Endothelial cell of umbilical vein (primary cell): Measurements from ENCODE around the gene TPD52L2. TPM values are rescaled to one million over a fixed set of nuclear protein-coding genes. Genes with fewer than 3 reads are reported as not detected.

Experiments used
- BruUV-seq: library from RNA; stranded (reverse); fragments of 400-500 nt; replicated peaks from 2 replicates; lab custom pipeline; 2021; lab: Mats Ljungman, UMichigan
- CTCF ChIA-PET: fragments of 300-600, 350-600 bp; sonication (Branson Sonifier 250); formaldehyde crosslinking; loops from one replicate; lab custom pipeline; 2021; ENCODE audit warnings: antibody characterized with exemption, inconsistent platforms; lab: Charles Lee
- POLR2A ChIA-PET: fragments of 300-600, 350-600 bp; sonication (Branson Sonifier 250); formaldehyde crosslinking; loops from one replicate; lab custom pipeline; 2021; ENCODE audit warnings: antibody characterized with exemption, inconsistent platforms; lab: Charles Lee
- DNase-seq: peaks from one replicate; pipeline ENCODE4 v3.0.0-alpha.2; 2011; ENCODE audit warnings: low read depth, low spot score
- FAIRE-seq: peaks from 2 replicates; lab custom pipeline; 2011; peaks lifted over from hg19 to GRCh38; lab: Jason Lieb, UNC
- H2AFZ ChIP-seq: 2 replicates; pipeline ENCODE4 v1.6.0; 2012; ENCODE audit warnings: low read depth, low read length, control low read depth, inconsistent platforms
- H3K27ac ChIP-seq: 2 replicates; pipeline ENCODE4 v1.5.1; 2011; ENCODE audit warnings: low read depth, mild to moderate bottlenecking, control low read depth, low read length, moderate library complexity; ENCODE audit not compliant: insufficient read depth
- H3K27me3 ChIP-seq, 2 experiments: 2 replicates each; pipeline versions ENCODE4 v1.6.0 to v1.6.1; 2011; ENCODE audit warnings: low read length in 2 of 2, mixed read lengths in 1 of 2; ENCODE audit not compliant: control insufficient read depth in 2 of 2, insufficient read depth in 2 of 2
- H3K36me3 ChIP-seq, 2 experiments: 2 replicates in 1 of 2; 3 replicates in 1 of 2; pipeline ENCODE4 v1.5.1; 2011; ENCODE audit warnings: low read length in 2 of 2, mild to moderate bottlenecking in 1 of 2, moderate library complexity in 1 of 2; ENCODE audit not compliant: control insufficient read depth in 2 of 2, insufficient read depth in 2 of 2; ENCODE audit errors: extremely low read depth in 1 of 2
- H3K4me1 ChIP-seq: 3 replicates; pipeline ENCODE4 v1.5.1; 2011; ENCODE audit warnings: mild to moderate bottlenecking, low read length; ENCODE audit not compliant: control insufficient read depth, insufficient read depth; ENCODE audit errors: extremely low read depth
- H3K4me2 ChIP-seq: 2 replicates; pipeline ENCODE4 v1.6.1; 2011; ENCODE audit warnings: low read length, control low read depth, mixed read lengths; ENCODE audit not compliant: insufficient read depth
- H3K4me3 ChIP-seq, 3 experiments: fragments of 200-600 bp in 1 of 3; sonication (generic), shearing (Covaris generic) in 1 of 3; replicated peaks in 1 of 3; 2 replicates each; pipeline ENCODE4 v1.5.1; 2011 to 2016; ENCODE audit warnings: control low read depth in 3 of 3, low read length in 3 of 3, mild to moderate bottlenecking in 2 of 3, inconsistent platforms in 1 of 3, low read depth in 1 of 3, moderate library complexity in 1 of 3; ENCODE audit not compliant: insufficient read depth in 1 of 3
- H3K79me2 ChIP-seq: 2 replicates; pipeline ENCODE4 v1.6.0; 2012; ENCODE audit warnings: low read length, inconsistent platforms; ENCODE audit not compliant: control insufficient read depth, insufficient read depth
- H3K9ac ChIP-seq: replicated peaks from 2 replicates; pipeline ENCODE3; 2011; ENCODE audit warnings: low read length, control low read depth; ENCODE audit not compliant: insufficient read depth; ENCODE audit errors: extremely low read depth
- H3K9me1 ChIP-seq: replicated peaks from 3 replicates; pipeline ENCODE4 v1.6.0; 2011; ENCODE audit warnings: mild to moderate bottlenecking, low read length; ENCODE audit not compliant: control insufficient read depth, insufficient read depth; ENCODE audit errors: extremely low read depth
- H3K9me3 ChIP-seq: replicated peaks from 2 replicates; pipeline ENCODE4 v1.5.1; 2012; ENCODE audit warnings: low read length, inconsistent platforms; ENCODE audit not compliant: control insufficient read depth, insufficient read depth
- H4K20me1 ChIP-seq: replicated peaks from 2 replicates; pipeline ENCODE3; 2011; ENCODE audit warnings: mild to moderate bottlenecking, low read length; ENCODE audit not compliant: control insufficient read depth, insufficient read depth; ENCODE audit errors: extremely low read depth
- EZH2 ChIP-seq: IDR thresholded peaks from 2 replicates; pipeline ENCODE4 v1.6.1; 2012; ENCODE audit warnings: borderline replicate concordance, low read depth, mild to moderate bottlenecking, moderate library complexity, low read length, inconsistent platforms; ENCODE audit not compliant: severe bottlenecking
- FOS ChIP-seq: IDR thresholded peaks from 2 replicates; pipeline ENCODE4 v1.6.1; 2011; ENCODE audit warnings: mild to moderate bottlenecking, low read length, moderate library complexity, borderline replicate concordance; ENCODE audit not compliant: insufficient read depth
- GATA2 ChIP-seq: IDR thresholded peaks from 2 replicates; pipeline ENCODE4 v1.7.0; 2011; ENCODE audit warnings: low read depth, mild to moderate bottlenecking, moderate library complexity, mixed read lengths, low read length; ENCODE audit not compliant: insufficient read length, insufficient read depth
- JUN ChIP-seq: IDR thresholded peaks from 2 replicates; pipeline ENCODE4 v1.6.1; 2011; ENCODE audit warnings: borderline replicate concordance, low read depth; ENCODE audit not compliant: insufficient read length, insufficient read depth
- MYC ChIP-seq: IDR thresholded peaks from one replicate; pipeline ENCODE4 v1.6.1; 2011; ENCODE audit warnings: mild to moderate bottlenecking, low read depth, low read length
- POLR2A ChIP-seq: IDR thresholded peaks from 2 replicates; pipeline ENCODE4 v1.6.1; 2012; ENCODE audit warnings: low read depth, mild to moderate bottlenecking, control low read depth, low read length
- POLR2AphosphoS5 ChIP-seq: IDR thresholded peaks from 2 replicates; pipeline ENCODE4 v1.6.1; 2012; ENCODE audit warnings: low read depth, mild to moderate bottlenecking, control low read depth, low read length, moderate library complexity; ENCODE audit not compliant: insufficient read depth
- dilution Hi-C: fragments of 300-500 bp; cut with MboI; formaldehyde crosslinking; loops from one replicate; pipeline ENCODE4 v1.15.0; 2019; ENCODE audit warnings: low sequenced_read_pairs; ENCODE audit not compliant: extremely low pct_ligation_motif_present
- intact Hi-C: fragments of 100-400 bp; cut with micrococcal nuclease; formaldehyde crosslinking; loops from one replicate; pipeline ENCODE4 v1.10.0; 2022
- polyA plus RNA-seq, 4 experiments: library from polyadenylated mRNA; depleted of rRNA in 3 of 4; stranded (reverse) in 3 of 4; unstranded in 1 of 4; fragments of >200 nt; gene quantifications; 2 replicates each; pipeline versions ENCODE4 v1.2.1 to v1.2.3, GENCODE V29; 2011 to 2012; ENCODE audit warnings: missing spikeins in 1 of 4
- total RNA-seq: library from RNA; stranded (reverse); gene quantifications from 2 replicates; pipeline ENCODE4 v1.2.3, GENCODE V29; 2021
- TF ChIP-seq, protein P1 (sequence below): IDR thresholded peaks from 2 replicates; pipeline ENCODE4 v1.6.1; 2011; ENCODE audit not compliant: insufficient read depth, insufficient read length
- TF ChIP-seq, protein P2 (sequence below), 2 donors: IDR thresholded peaks; 1 replicate in 1 of 2; 2 replicates in 1 of 2; pipeline ENCODE4 v1.5.1; 2011; ENCODE audit warnings: low read length in 2 of 2, mild to moderate bottlenecking in 2 of 2, moderate library complexity in 2 of 2, control low read depth in 1 of 2, inconsistent platforms in 1 of 2, low read depth in 1 of 2; ENCODE audit not compliant: insufficient read depth in 1 of 2; ENCODE audit errors: extremely low read depth in 1 of 2

Gene TPD52L2
- total and polyA plus RNA-seq, 2 donors (not counting 3 experiments of a cell fraction or from before 2014, with no cell fraction given), result 123 to 142 TPM

DNA sequence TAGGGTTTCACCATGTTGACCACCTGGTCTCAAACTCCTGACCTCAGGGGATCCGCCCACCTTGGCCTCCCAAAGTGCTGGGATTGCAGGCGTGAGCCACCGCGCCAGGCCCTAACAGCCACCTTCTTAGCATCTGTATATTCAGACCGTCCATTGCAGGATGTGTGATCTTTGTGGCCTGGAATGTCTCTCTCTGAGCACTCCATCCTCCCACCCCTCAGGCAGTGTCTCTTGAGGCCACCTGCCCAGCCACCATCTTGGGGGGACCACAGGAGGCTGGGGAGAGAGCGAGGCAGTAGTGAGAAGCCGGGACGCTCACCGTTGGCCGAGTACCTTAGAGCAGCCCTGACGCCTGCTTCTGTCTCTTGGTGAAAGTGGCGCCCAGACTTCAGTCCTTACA, 48.7 kb downstream of the TPD52L2 start:
- H3K36me3 ChIP-seq, result peaks cover 0 to 4% of the 10 kb centered on the region in 2 experiments
- no peaks in the 10 kb centered on the region for H4K20me1 ChIP-seq
- DNase-seq (no peak), FAIRE-seq (no peak)
- no peaks in the 10 kb centered on the region for H3K4me1 ChIP-seq
- ChIA-PET CTCF (no interaction called here), POLR2A (no interaction called here)
- H2AFZ ChIP-seq, result no peak overlapping the region
- H3K79me2 ChIP-seq, result peaks cover 92% of the 10 kb centered on the region
- H3K9me3 ChIP-seq, result no peaks in the 10 kb centered on the region
- no peaks in the 10 kb centered on the region for H3K9me1 ChIP-seq
- intact Hi-C loops, result no loop called here
- no peak overlapping the region for H3K4me2 ChIP-seq
- no peak overlapping the region for H3K27ac ChIP-seq
- no peak overlapping the region for H3K4me3 ChIP-seq
- H3K9ac ChIP-seq, result no peak overlapping the region
- BruUV-seq, result no TSS peak
- H3K27me3 ChIP-seq, result no peaks in the 10 kb centered on the region
- TF ChIP-seq, protein P1, sequence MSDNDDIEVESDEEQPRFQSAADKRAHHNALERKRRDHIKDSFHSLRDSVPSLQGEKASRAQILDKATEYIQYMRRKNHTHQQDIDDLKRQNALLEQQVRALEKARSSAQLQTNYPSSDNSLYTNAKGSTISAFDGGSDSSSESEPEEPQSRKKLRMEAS, result no peak
- TF ChIP-seq POLR2AphosphoS5, result no peak
- TF ChIP-seq EZH2, result no peak
- no peak for TF ChIP-seq GATA2
- TF ChIP-seq POLR2A, result no peak
- no peak for TF ChIP-seq MYC
- TF ChIP-seq JUN, result no peak
- TF ChIP-seq FOS, result no peak
- TF ChIP-seq, protein P2, sequence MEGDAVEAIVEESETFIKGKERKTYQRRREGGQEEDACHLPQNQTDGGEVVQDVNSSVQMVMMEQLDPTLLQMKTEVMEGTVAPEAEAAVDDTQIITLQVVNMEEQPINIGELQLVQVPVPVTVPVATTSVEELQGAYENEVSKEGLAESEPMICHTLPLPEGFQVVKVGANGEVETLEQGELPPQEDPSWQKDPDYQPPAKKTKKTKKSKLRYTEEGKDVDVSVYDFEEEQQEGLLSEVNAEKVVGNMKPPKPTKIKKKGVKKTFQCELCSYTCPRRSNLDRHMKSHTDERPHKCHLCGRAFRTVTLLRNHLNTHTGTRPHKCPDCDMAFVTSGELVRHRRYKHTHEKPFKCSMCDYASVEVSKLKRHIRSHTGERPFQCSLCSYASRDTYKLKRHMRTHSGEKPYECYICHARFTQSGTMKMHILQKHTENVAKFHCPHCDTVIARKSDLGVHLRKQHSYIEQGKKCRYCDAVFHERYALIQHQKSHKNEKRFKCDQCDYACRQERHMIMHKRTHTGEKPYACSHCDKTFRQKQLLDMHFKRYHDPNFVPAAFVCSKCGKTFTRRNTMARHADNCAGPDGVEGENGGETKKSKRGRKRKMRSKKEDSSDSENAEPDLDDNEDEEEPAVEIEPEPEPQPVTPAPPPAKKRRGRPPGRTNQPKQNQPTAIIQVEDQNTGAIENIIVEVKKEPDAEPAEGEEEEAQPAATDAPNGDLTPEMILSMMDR (IDR thresholded peaks at IDR 0.05; ENCODE audit: extremely low read depth in 1 of 2, insufficient read depth in 1 of 2, low read depth in 1 of 2, low read length in 2 of 2), result no peak
- dilution Hi-C loops, result no loop called here
